A549 (cell line): ENCODE results near the gene COL19A1.

Source experiments
- CTCF ChIP-seq: fragments of >200 bp; sonication (Bioruptor Twin); formaldehyde crosslinking; IDR thresholded peaks from 3 replicates; pipeline ENCODE4 v1.5.1; 2016
- KDM1A ChIP-seq: fragments of 200-600 bp; sonication (generic); IDR thresholded peaks from 2 replicates; pipeline ENCODE4 v1.6.1; 2016; ENCODE audit warnings: low read depth, mild to moderate bottlenecking
- KDM5A ChIP-seq: fragments of 200-600 bp; sonication (generic); IDR thresholded peaks from 2 replicates; pipeline ENCODE4 v1.6.1; 2016; ENCODE audit warnings: antibody characterized with exemption, mild to moderate bottlenecking
- POLR2A ChIP-seq: IDR thresholded peaks from 2 replicates; pipeline ENCODE4 v1.6.1; 2012; ENCODE audit warnings: mild to moderate bottlenecking, low read length
- RAD21 ChIP-seq, 2 experiments: fragments of >200 bp in 1 of 2; sonication (Bioruptor Twin) in 1 of 2; formaldehyde crosslinking in 1 of 2; IDR thresholded peaks in 1 of 2; conservative IDR thresholded peaks in 1 of 2; 2 replicates in 1 of 2; 3 replicates in 1 of 2; pipeline ENCODE4 v1.6.1; 2012 to 2018; ENCODE audit warnings: inconsistent platforms in 1 of 2
- RARB ChIP-seq: fragments of 250-450 bp; sonication (Bioruptor Pico); IDR thresholded peaks from 2 replicates; pipeline ENCODE4 v1.8.0; 2021; ENCODE audit warnings: mild to moderate bottlenecking, moderate library complexity

DNA sequence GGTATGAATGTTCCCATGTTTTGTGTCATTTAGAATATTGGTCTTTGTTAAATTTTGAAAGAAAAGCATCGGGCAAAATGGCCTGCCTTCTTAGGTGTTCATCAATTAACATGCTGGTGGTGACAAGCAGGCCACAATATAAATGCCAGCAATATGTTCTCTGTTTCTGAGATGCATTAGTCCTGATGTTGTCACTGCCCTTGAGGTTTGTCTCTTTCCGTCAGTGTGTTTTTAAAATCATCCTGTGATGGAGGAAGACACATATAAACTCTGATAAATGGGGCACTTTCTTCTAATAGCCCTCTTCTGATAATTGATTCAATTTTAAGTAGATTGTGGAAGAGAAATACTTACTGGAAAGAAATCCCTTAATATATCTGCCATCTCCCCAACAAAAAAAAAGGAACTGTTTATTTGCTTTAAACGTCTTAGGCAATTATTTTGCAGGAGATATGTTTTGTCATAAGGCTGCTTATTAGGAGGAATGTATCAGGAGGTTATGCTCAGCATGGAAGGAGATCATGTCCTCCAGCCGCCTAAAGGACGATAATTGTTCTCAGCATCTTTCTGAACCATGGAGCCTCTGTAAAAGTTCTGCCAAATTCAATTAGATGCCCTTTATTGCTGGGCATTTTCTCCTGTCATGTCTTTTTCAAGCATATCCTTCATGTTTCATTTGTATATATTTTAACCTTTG, 302.5 kb downstream of the COL19A1 start:
- TF ChIP-seq CTCF (no peak), KDM5A (no peak), KDM1A (no peak), RAD21 (conservative IDR thresholded peaks at IDR 0.05 in 1 of 2, IDR thresholded peaks at IDR 0.05 in 1 of 2) (no peak), POLR2A (no peak), RARB (no peak)
